ENCODE results near the gene TMEM183A. TPM values are rescaled to one million over a fixed set of nuclear protein-coding genes. Genes with fewer than 3 reads are reported as not detected.

The TMEM183A gene
- total RNA-seq, 4 donors from 2014 or later: 39.4 to 77.4 (median 66.5) TPM

Other genes starting within 250 kb of the TMEM183A start
- gene KDM5B, start 199.0 kb upstream of the TMEM183A start, total RNA-seq: 10 to 100 TPM; 41.2 to 88.9 (median 60.3) TPM
- gene PCAT6, start 196.4 kb upstream of the TMEM183A start, total RNA-seq: 1 to 10 TPM in 2 of 4 donors, under 1 TPM in 2; 0.57 to 1.2 (median 1.1) TPM
- gene RABIF, start 118.2 kb upstream of the TMEM183A start, total RNA-seq: 10 to 100 TPM in 2 of 4 donors, 1 to 10 TPM in 2; 4.9 to 10.4 (median 8.0) TPM
- 10 to 100 TPM; 11.1 to 19.9 (median 14.1) TPM for gene KLHL12, start 80.1 kb upstream of the TMEM183A start, total RNA-seq
- 100 to 1,000 TPM in 3 of 4 donors, 10 to 100 TPM in 1; 94.0 to 114 (median 107) TPM for gene ADIPOR1, start 49.1 kb upstream of the TMEM183A start, total RNA-seq
- 100 to 1,000 TPM in 1 of 4 donors, 10 to 100 TPM in 3; 52.6 to 103 (median 73.1) TPM for gene CYB5R1, start 40.1 kb upstream of the TMEM183A start, total RNA-seq
- 1 to 10 TPM in 2 of 4 donors, under 1 TPM in 2; 0.35 to 1.7 (median 0.93) TPM for gene PPFIA4, start 19.1 kb downstream of the TMEM183A start, total RNA-seq
- not detected for gene MYOG, start 78.6 kb downstream of the TMEM183A start, total RNA-seq
- 1 to 10 TPM in 1 of 4 donors, under 1 TPM in 2, not detected in 1; 0.64 to 1.7 (median 0.66) TPM for gene ADORA1, start 120.4 kb downstream of the TMEM183A start, total RNA-seq
- gene MYBPH, start 168.5 kb downstream of the TMEM183A start, total RNA-seq: not detected
- gene CHI3L1, start 179.3 kb downstream of the TMEM183A start, total RNA-seq: 10 to 100 TPM in 2 of 4 donors, 1 to 10 TPM in 1, under 1 TPM in 1; 0.38 to 10.9 (median 9.1) TPM
- under 1 TPM in 1 of 4 donors, not detected in 3; 1.00 TPM for gene CHIT1, start 222.3 kb downstream of the TMEM183A start, total RNA-seq